Mesodermal cell (in vitro differentiated cells): ENCODE measurements around the gene SORBS2.

Experiments used
- H3K27ac ChIP-seq: 2 replicates; pipeline ENCODE4 v1.7.0; 2013; ENCODE audit warnings: mild to moderate bottlenecking, low read depth, low read length, moderate library complexity; ENCODE audit not compliant: severe bottlenecking
- H3K36me3 ChIP-seq: 2 replicates; pipeline ENCODE4 v1.7.1; 2013; ENCODE audit warnings: mild to moderate bottlenecking, low read length, moderate library complexity; ENCODE audit not compliant: control insufficient read depth, insufficient read depth
- H3K4me1 ChIP-seq: one replicate; pipeline ENCODE4 v1.7.1; 2013; ENCODE audit warnings: mild to moderate bottlenecking, low read length; ENCODE audit not compliant: insufficient read depth, control insufficient read depth, poor library complexity, severe bottlenecking
- H3K4me3 ChIP-seq: 2 replicates; pipeline ENCODE4 v1.7.0; 2013; ENCODE audit warnings: low read length, control low read depth, mild to moderate bottlenecking; ENCODE audit not compliant: insufficient read depth, poor library complexity, severe bottlenecking; ENCODE audit errors: extremely low read depth
- H3K9me3 ChIP-seq: 2 replicates; pipeline ENCODE4 v1.7.1; 2013; ENCODE audit warnings: mild to moderate bottlenecking, low read length, moderate library complexity; ENCODE audit not compliant: control insufficient read depth
- WGBS, 2 experiments: methylation state at CpG; one replicate each; pipeline ENCODE4 v1.1.5; 2013; ENCODE audit warnings: missing lambda C conversion rate in 2 of 2; ENCODE audit not compliant: insufficient coverage in 2 of 2; 5-methylcytosine and 5-hydroxymethylcytosine counted together

SORBS2 gene

GRCh38 chr4:185819144-185819543 lies 7.2 kb upstream of the SORBS2 start:
- Histone ChIP-seq H3K36me3 (no peaks in the 10 kb centered on the region), H3K9me3 (no peaks in the 10 kb centered on the region), H3K27ac (no peak overlapping the region), H3K4me3 (no peak overlapping the region), H3K4me1 (no peaks in the 10 kb centered on the region)
- 95 to 100% methylated on average over 3 to 4 of the region's 5 CpGs for WGBS, 2 experiments

- H3K4me3 ChIP-seq: no peak overlapping the region
- H3K4me1 ChIP-seq: no peaks in the 10 kb centered on the region
- H3K27ac ChIP-seq: no peak overlapping the region
- no peaks in the 10 kb centered on the region for H3K36me3 ChIP-seq
- H3K9me3 ChIP-seq: no peaks in the 10 kb centered on the region
- 91 to 95% methylated on average over 8 of the region's 8 CpGs for WGBS, 2 experiments
Measured at GRCh38 chr4:185817403-185817818, 5.4 kb upstream of the SORBS2 start.

- Histone ChIP-seq H3K4me1 (peaks cover 16% of the 10 kb centered on the region), H3K36me3 (no peaks in the 10 kb centered on the region), H3K27ac (no peak overlapping the region), H3K4me3 (no peak overlapping the region), H3K9me3 (no peaks in the 10 kb centered on the region)
- WGBS, 2 experiments: 97 to 100% methylated on average over 5 to 6 of the region's 8 CpGs
Measured at GRCh38 chr4:185813133-185813532, 1.1 kb upstream of the SORBS2 start.

- Histone ChIP-seq H3K4me3 (no peak overlapping the region), H3K36me3 (no peaks in the 10 kb centered on the region), H3K4me1 (peaks cover 16% of the 10 kb centered on the region), H3K27ac (peak overlapping the region; percentile 73), H3K9me3 (no peaks in the 10 kb centered on the region)
- 68 to 84% methylated on average over 6 to 8 of the region's 13 CpGs for whole genome bisulfite sequencing, 2 experiments
Measured at GRCh38 chr4:185810746-185811508, 1.1 kb downstream of the SORBS2 start.

- WGBS, 2 experiments: 63 to 67% methylated on average over 3 of the region's 4 CpGs
- Histone ChIP-seq H3K4me3 (no peak overlapping the region), H3K4me1 (peaks cover 16% of the 10 kb centered on the region), H3K27ac (no peak overlapping the region), H3K36me3 (no peaks in the 10 kb centered on the region), H3K9me3 (no peaks in the 10 kb centered on the region)
Measured at GRCh38 chr4:185809533-185810071, 2.4 kb downstream of the SORBS2 start.

GRCh38 chr4:185809121-185809520 lies 2.9 kb downstream of the SORBS2 start:
- Histone ChIP-seq H3K36me3 (no peaks in the 10 kb centered on the region), H3K9me3 (no peaks in the 10 kb centered on the region), H3K4me1 (peaks cover 16% of the 10 kb centered on the region), H3K4me3 (no peak overlapping the region), H3K27ac (no peak overlapping the region)
- WGBS, 2 experiments: 88% methylated on average over 1 of the region's 1 CpG; no CpG with 5 or more reads in 1 of the 2 experiments

GRCh38 chr4:185805979-185806378 lies 6.0 kb downstream of the SORBS2 start:
- H3K36me3 ChIP-seq: no peaks in the 10 kb centered on the region
- no peak overlapping the region for H3K27ac ChIP-seq
- no peak overlapping the region for H3K4me3 ChIP-seq
- 85% methylated on average over 2 of the region's 4 CpGs; no CpG with 5 or more reads in 1 of the 2 experiments for WGBS, 2 experiments
- H3K4me1 ChIP-seq: peaks cover 10% of the 10 kb centered on the region
- no peaks in the 10 kb centered on the region for H3K9me3 ChIP-seq

- WGBS, 2 experiments: 87 to 96% methylated on average over 6 to 7 of the region's 9 CpGs
- Histone ChIP-seq H3K4me3 (no peak overlapping the region), H3K9me3 (no peaks in the 10 kb centered on the region), H3K36me3 (no peaks in the 10 kb centered on the region), H3K4me1 (peaks cover 5% of the 10 kb centered on the region), H3K27ac (no peak overlapping the region)
Measured at GRCh38 chr4:185805262-185805802, 6.7 kb downstream of the SORBS2 start.

- no peak overlapping the region for H3K27ac ChIP-seq
- peaks cover 5% of the 10 kb centered on the region for H3K4me1 ChIP-seq
- H3K4me3 ChIP-seq: no peak overlapping the region
- H3K36me3 ChIP-seq: no peaks in the 10 kb centered on the region
- 88% methylated on average over 1 of the region's 4 CpGs for WGBS, 2 experiments
- H3K9me3 ChIP-seq: no peaks in the 10 kb centered on the region
Measured at GRCh38 chr4:185803022-185803421, 9.0 kb downstream of the SORBS2 start.

GRCh38 chr4:185801471-185801870 lies 10.5 kb downstream of the SORBS2 start:
- 90 to 100% methylated on average over 1 to 3 of the region's 4 CpGs for WGBS, 2 experiments
- Histone ChIP-seq H3K36me3 (no peaks in the 10 kb centered on the region), H3K4me3 (no peak overlapping the region), H3K4me1 (peaks cover 5% of the 10 kb centered on the region), H3K27ac (no peak overlapping the region), H3K9me3 (no peaks in the 10 kb centered on the region)
